Parathyroid adenoma (tissue), 2 donors: Measurements from ENCODE around the gene ECSIT.
"Not testable (repeated sequence)": the region's sequence is repeated elsewhere in the genome, so short reads cannot be mapped to it uniquely, and the experiment has no call there.

Experiments
- H2AFZ ChIP-seq: fragments of 300-600 bp; sonication (generic); one replicate; pipeline ENCODE4 v1.7.0; 2017; ENCODE audit warnings: antibody characterized with exemption, mild to moderate bottlenecking
- H3K27ac ChIP-seq: fragments of 300-600 bp; sonication (generic); one replicate; pipeline ENCODE4 v1.7.0; 2017
- H3K27me3 ChIP-seq: fragments of 300-600 bp; sonication (generic); one replicate; pipeline ENCODE4 v1.7.0; 2017; ENCODE audit warnings: low read length; ENCODE audit not compliant: control insufficient read depth, insufficient read depth
- H3K36me3 ChIP-seq: fragments of 300-600 bp; sonication (generic); one replicate; pipeline ENCODE4 v1.7.0; 2017; ENCODE audit warnings: low read length; ENCODE audit not compliant: control insufficient read depth, insufficient read depth
- H3K4me1 ChIP-seq: fragments of 300-600 bp; sonication (generic); one replicate; pipeline ENCODE4 v1.7.0; 2017; ENCODE audit warnings: control low read depth
- H3K4me2 ChIP-seq: fragments of 300-600 bp; sonication (generic); one replicate; pipeline ENCODE4 v1.7.0; 2017; ENCODE audit warnings: low read length
- H3K4me3 ChIP-seq: fragments of 300-600 bp; sonication (generic); one replicate; pipeline ENCODE4 v1.7.0; 2017; ENCODE audit warnings: low read depth, low read length
- H3K79me2 ChIP-seq: fragments of 300-600 bp; sonication (generic); one replicate; pipeline ENCODE4 v1.7.0; 2017; ENCODE audit warnings: control low read depth
- H3K9ac ChIP-seq: fragments of 300-600 bp; sonication (generic); one replicate; pipeline ENCODE4 v1.7.0; 2017; ENCODE audit warnings: mild to moderate bottlenecking
- H3K9me3 ChIP-seq: fragments of 300-600 bp; sonication (generic); one replicate; pipeline ENCODE4 v1.7.0; 2017; ENCODE audit warnings: low read length; ENCODE audit not compliant: control insufficient read depth
- CTCF ChIP-seq: fragments of 300-600 bp; sonication (generic); IDR thresholded peaks from one replicate; pipeline ENCODE4 v1.7.0; 2017; ENCODE audit warnings: antibody characterized with exemption, mild to moderate bottlenecking
- donor health status: primary hyperparathyroidism.

Gene ECSIT

DNA sequence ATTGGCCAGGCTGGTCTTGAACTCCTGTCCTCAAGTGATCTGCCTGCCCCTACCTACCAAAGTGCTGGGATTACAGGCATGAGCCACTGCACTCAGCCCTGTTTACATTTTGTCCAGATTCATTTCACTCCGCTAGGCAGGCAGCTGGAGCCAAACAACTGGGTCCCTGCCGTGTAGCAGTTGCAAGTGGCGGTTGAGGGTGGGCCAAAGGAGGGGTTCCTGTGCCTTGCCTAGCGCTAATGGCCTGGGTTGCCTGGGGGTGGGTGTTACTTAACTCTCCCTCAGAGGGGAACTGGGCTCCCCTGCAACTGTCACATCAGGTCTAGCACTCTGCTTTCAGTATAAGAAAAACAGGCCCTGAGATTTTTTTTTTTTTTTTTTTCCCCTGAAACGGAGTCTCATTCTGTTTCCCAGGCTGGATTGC lies 41.1 kb upstream of the ECSIT start:
- no peaks in the 10 kb centered on the region for H3K27me3 ChIP-seq
- H3K9me3 ChIP-seq: no peaks in the 10 kb centered on the region
- H2AFZ ChIP-seq: no peak overlapping the region
- TF ChIP-seq CTCF: no peak
- H3K4me1 ChIP-seq: no peaks in the 10 kb centered on the region
- no peak overlapping the region for H3K4me3 ChIP-seq
- H3K36me3 ChIP-seq: no peaks in the 10 kb centered on the region
- H3K79me2 ChIP-seq: no peaks in the 10 kb centered on the region
- no peak overlapping the region for H3K4me2 ChIP-seq
- H3K27ac ChIP-seq: no peak overlapping the region
- no peak overlapping the region for H3K9ac ChIP-seq

GRCh38 chr19:11566164-11566563 lies 37.2 kb upstream of the ECSIT start:
- Histone ChIP-seq H3K9me3 (no peaks in the 10 kb centered on the region), H3K4me1 (no peaks in the 10 kb centered on the region), H3K79me2 (no peaks in the 10 kb centered on the region), H3K27me3 (no peaks in the 10 kb centered on the region), H3K4me2 (no peak overlapping the region), H2AFZ (no peak overlapping the region), H3K27ac (no peak overlapping the region), H3K4me3 (no peak overlapping the region), H3K9ac (no peak overlapping the region), H3K36me3 (no peaks in the 10 kb centered on the region)
- no peak for TF ChIP-seq CTCF

- not testable (repeated sequence) for H3K9ac ChIP-seq, H3K79me2 ChIP-seq, H3K36me3 ChIP-seq, H3K4me2 ChIP-seq, H3K4me3 ChIP-seq, H3K27ac ChIP-seq, H3K27me3 ChIP-seq, H3K4me1 ChIP-seq, H2AFZ ChIP-seq, H3K9me3 ChIP-seq
Observed at GRCh38 chr19:11565649-11565980, 36.7 kb upstream of the ECSIT start.

DNA sequence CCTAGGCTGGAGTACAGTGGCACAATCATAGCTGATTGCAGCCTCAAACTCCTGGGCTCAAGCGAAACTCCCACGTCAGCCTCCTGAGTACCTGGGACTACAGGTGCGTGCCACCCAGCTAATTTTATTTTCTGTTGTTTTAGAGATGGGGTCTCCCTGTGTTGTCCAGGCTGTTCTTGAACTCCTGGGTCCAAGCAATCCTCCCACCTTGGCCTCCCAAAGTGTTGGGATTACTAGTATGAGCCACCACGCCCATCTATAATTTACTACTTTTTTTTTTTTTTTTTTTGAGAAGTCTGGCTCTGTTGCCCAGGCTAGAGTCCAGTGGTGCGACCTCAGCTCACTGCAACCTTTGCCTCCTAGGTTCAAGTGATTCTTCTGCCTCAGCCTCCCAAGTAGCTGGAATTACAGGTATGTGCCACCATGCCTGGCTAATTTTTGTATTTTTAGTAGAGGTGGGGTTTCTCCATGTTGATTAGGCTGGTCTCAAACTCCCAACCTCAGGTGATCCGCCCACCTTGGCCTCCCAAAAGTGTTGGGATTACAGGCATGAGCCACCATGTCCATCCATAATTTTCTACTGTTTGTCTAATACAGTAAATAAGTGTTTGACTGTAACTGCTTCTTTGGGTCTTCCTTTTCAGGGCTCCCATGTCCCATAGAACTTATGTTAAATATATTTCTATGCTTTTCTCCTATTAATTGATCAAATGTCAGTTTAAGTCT lies 35.3 kb upstream of the ECSIT start:
- not testable (repeated sequence) for H3K4me2 ChIP-seq, H2AFZ ChIP-seq, H3K9me3 ChIP-seq, H3K36me3 ChIP-seq, H3K9ac ChIP-seq, H3K4me1 ChIP-seq, H3K27me3 ChIP-seq, H3K4me3 ChIP-seq, H3K27ac ChIP-seq, H3K79me2 ChIP-seq

DNA sequence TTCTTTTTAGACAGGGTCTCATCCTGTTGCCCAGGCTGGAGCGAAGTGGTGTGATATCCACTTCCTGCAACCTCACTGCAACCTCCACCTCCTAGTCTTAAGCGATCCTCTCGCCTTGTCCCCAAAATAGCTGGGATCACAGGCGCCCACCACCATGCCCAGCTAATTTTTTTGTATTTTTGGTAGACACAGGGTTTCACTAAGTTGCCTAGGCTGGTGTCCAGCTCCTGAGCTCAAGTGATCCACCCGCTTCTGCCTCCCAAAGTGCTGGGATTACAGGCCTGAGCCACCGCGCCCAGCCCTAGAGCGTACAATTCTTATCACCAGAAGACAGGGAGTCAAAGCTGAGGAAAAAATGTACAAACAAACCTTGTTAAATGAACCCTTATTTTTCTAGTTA lies 34.6 kb upstream of the ECSIT start:
- Histone ChIP-seq H3K27ac (no peak overlapping the region), H2AFZ (no peak overlapping the region), H3K36me3 (no peaks in the 10 kb centered on the region), H3K4me2 (no peak overlapping the region), H3K9me3 (no peaks in the 10 kb centered on the region), H3K79me2 (peaks cover 8% of the 10 kb centered on the region), H3K4me3 (no peak overlapping the region), H3K27me3 (no peaks in the 10 kb centered on the region), H3K4me1 (peaks cover 6% of the 10 kb centered on the region), H3K9ac (no peak overlapping the region)
- no peak for TF ChIP-seq CTCF
